Glutamatergic neuron (in vitro differentiated cells): ENCODE measurements around the gene GJB3. TPM values are rescaled to one million over a fixed set of nuclear protein-coding genes. Genes with fewer than 3 reads are reported as not detected.
"Not testable (repeated sequence)": the region's sequence is repeated elsewhere in the genome, so short reads cannot be mapped to it uniquely, and the experiment has no call there.

ENCODE experiments used
- DNase-seq: peaks from one replicate; pipeline ENCODE4 v3.0.0; 2022
- H3K27ac Mint-ChIP-seq: one replicate; pipeline ENCODE4 v1.8.0; 2020; ENCODE audit warnings: mild to moderate bottlenecking, mixed read lengths, inconsistent platforms; ENCODE audit not compliant: unreplicated experiment
- H3K27me3 Mint-ChIP-seq: one replicate; pipeline ENCODE4 v1.8.0; 2020; ENCODE audit warnings: mild to moderate bottlenecking, moderate library complexity, mixed read lengths, inconsistent platforms; ENCODE audit not compliant: unreplicated experiment
- H3K36me3 Mint-ChIP-seq: one replicate; pipeline ENCODE4 v1.8.0; 2020; ENCODE audit warnings: mild to moderate bottlenecking, mixed read lengths, inconsistent platforms; ENCODE audit not compliant: unreplicated experiment
- H3K4me1 Mint-ChIP-seq: one replicate; pipeline ENCODE4 v1.8.0; 2020; ENCODE audit warnings: mild to moderate bottlenecking, low read depth, mixed read lengths, inconsistent platforms; ENCODE audit not compliant: unreplicated experiment
- H3K4me3 Mint-ChIP-seq: one replicate; pipeline ENCODE4 v1.8.0; 2020; ENCODE audit warnings: mild to moderate bottlenecking, mixed read lengths, inconsistent platforms; ENCODE audit not compliant: unreplicated experiment
- H3K9me3 Mint-ChIP-seq: one replicate; pipeline ENCODE4 v1.8.0; 2020; ENCODE audit warnings: mild to moderate bottlenecking, moderate library complexity, mixed read lengths, inconsistent platforms; ENCODE audit not compliant: unreplicated experiment
- CTCF ChIP-seq: fragments of 200-600 bp; sonication (generic); IDR thresholded peaks from one replicate; pipeline ENCODE4 v1.5.0; 2021; ENCODE audit not compliant: partially characterized antibody, unreplicated experiment
- total RNA-seq: library from RNA; stranded (reverse); fragmentation: NEBNext Ultra II Directional; extraction: Animal tissue kit (Norgen Biotek cat#: 25700); gene quantifications from one replicate; pipeline ENCODE4 v1.2.1, GENCODE V29; 2021; ENCODE audit not compliant: unreplicated experiment

GJB3 gene
- total RNA-seq, 1 donor from 2014 or later: not detected

- TF ChIP-seq CTCF: no peak
- peaks cover 2% of the 10 kb centered on the region for H3K9me3 Mint-ChIP-seq
- H3K36me3 Mint-ChIP-seq: peaks cover 3% of the 10 kb centered on the region
- no peaks in the 10 kb centered on the region for H3K4me1 Mint-ChIP-seq
- H3K4me3 Mint-ChIP-seq: no peak overlapping the region
- H3K27me3 Mint-ChIP-seq: peaks cover 2% of the 10 kb centered on the region
- DNase-seq: no peak
- H3K27ac Mint-ChIP-seq: no peak overlapping the region
These were observed 17.8 kb upstream of the GJB3 start for GRCh38 chr1:34763142-34763781.

- Mint-ChIP-seq H3K4me3 (no peak overlapping the region), H3K27ac (no peak overlapping the region), H3K27me3 (peaks cover 2% of the 10 kb centered on the region), H3K9me3 (no peaks in the 10 kb centered on the region), H3K4me1 (no peaks in the 10 kb centered on the region), H3K36me3 (no peaks in the 10 kb centered on the region)
- TF ChIP-seq CTCF: no peak
- DNase-seq: no peak
These were observed 12.2 kb upstream of the GJB3 start for GRCh38 chr1:34768856-34769255.

GRCh38 chr1:34770891-34771504 lies 10.0 kb upstream of the GJB3 start:
- no peak overlapping the region for H3K4me3 Mint-ChIP-seq
- TF ChIP-seq CTCF: no peak
- peaks cover 2% of the 10 kb centered on the region for H3K27me3 Mint-ChIP-seq
- no peaks in the 10 kb centered on the region for H3K36me3 Mint-ChIP-seq
- H3K9me3 Mint-ChIP-seq: no peaks in the 10 kb centered on the region
- no peaks in the 10 kb centered on the region for H3K4me1 Mint-ChIP-seq
- no peak overlapping the region for H3K27ac Mint-ChIP-seq
- no peak for DNase-seq

GRCh38 chr1:34771573-34772371 lies 9.2 kb upstream of the GJB3 start:
- Mint-ChIP-seq H3K27ac (no peak overlapping the region), H3K4me1 (no peaks in the 10 kb centered on the region), H3K27me3 (peaks cover 2% of the 10 kb centered on the region), H3K4me3 (peak overlapping the region; percentile 60), H3K9me3 (no peaks in the 10 kb centered on the region), H3K36me3 (no peaks in the 10 kb centered on the region)
- DNase-seq: no peak
- no peak for TF ChIP-seq CTCF

GRCh38 chr1:34773114-34773513 lies 7.9 kb upstream of the GJB3 start:
- H3K27ac Mint-ChIP-seq, H3K4me1 Mint-ChIP-seq, H3K27me3 Mint-ChIP-seq, H3K4me3 Mint-ChIP-seq, H3K36me3 Mint-ChIP-seq, H3K9me3 Mint-ChIP-seq, DNase-seq: not testable (repeated sequence)
